ENCODE data around the gene NRP2.

GRCh38 chr2:205759732-205760131 is 77.4 kb downstream of the NRP2 start:
- TF ChIP-seq CTCF (IDR thresholded peaks at IDR 0.05; ENCODE audit: borderline replicate concordance, extremely low read depth, low read length, poor library complexity, severe bottlenecking): no peak
- TF ChIP-seq EZH2 (IDR thresholded peaks at IDR 0.05; ENCODE audit: borderline replicate concordance, low read depth, low read length, severe bottlenecking): no peak
